ENCODE measurements around the gene CKS1B. TPM values are rescaled to one million over a fixed set of nuclear protein-coding genes. Genes with fewer than 3 reads are reported as not detected.
"Not testable (repeated sequence)": the region's sequence is repeated elsewhere in the genome, so short reads cannot be mapped to it uniquely, and the experiment has no call there.

The CKS1B gene
- total RNA-seq, 2 donors from 2014 or later: 49.5 to 76.5 TPM

DNA sequence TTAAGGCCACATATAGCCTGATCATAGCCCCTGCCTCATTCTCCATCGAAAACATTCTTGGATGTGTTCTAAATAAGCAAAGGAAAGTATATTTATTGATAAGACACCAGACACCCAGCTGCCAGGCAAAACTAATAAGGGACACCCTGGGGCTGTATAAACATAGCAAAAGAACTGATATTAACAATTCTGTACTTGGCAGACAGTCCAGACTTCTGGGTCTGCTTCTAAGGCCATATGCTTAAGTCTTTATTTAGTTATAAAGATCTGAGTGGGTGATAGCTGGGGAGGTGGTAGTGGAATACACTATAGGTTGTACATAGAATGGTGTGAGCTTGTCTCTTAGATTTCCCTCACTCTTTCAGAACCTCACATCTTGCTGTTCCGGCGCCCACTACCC lies 3.9 kb downstream of the CKS1B start:
- Histone ChIP-seq H3K4me3 (no peak overlapping the region), H3K4me1 (no peaks in the 10 kb centered on the region), H3K27me3 (no peaks in the 10 kb centered on the region), H3K9ac (ENCODE audit: low read depth in 2 of 2, low read length in 2 of 2) (no peak overlapping the region), H3K36me3 (no peaks in the 10 kb centered on the region), H3K9me3 (no peaks in the 10 kb centered on the region), H3K27ac (no peak overlapping the region)
- TF ChIP-seq, protein P1, sequence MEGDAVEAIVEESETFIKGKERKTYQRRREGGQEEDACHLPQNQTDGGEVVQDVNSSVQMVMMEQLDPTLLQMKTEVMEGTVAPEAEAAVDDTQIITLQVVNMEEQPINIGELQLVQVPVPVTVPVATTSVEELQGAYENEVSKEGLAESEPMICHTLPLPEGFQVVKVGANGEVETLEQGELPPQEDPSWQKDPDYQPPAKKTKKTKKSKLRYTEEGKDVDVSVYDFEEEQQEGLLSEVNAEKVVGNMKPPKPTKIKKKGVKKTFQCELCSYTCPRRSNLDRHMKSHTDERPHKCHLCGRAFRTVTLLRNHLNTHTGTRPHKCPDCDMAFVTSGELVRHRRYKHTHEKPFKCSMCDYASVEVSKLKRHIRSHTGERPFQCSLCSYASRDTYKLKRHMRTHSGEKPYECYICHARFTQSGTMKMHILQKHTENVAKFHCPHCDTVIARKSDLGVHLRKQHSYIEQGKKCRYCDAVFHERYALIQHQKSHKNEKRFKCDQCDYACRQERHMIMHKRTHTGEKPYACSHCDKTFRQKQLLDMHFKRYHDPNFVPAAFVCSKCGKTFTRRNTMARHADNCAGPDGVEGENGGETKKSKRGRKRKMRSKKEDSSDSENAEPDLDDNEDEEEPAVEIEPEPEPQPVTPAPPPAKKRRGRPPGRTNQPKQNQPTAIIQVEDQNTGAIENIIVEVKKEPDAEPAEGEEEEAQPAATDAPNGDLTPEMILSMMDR (IDR thresholded peaks at IDR 0.05): no peak
- intact Hi-C loops (cut with DNase I): no loop called here
- DNase-seq: no peak

DNA sequence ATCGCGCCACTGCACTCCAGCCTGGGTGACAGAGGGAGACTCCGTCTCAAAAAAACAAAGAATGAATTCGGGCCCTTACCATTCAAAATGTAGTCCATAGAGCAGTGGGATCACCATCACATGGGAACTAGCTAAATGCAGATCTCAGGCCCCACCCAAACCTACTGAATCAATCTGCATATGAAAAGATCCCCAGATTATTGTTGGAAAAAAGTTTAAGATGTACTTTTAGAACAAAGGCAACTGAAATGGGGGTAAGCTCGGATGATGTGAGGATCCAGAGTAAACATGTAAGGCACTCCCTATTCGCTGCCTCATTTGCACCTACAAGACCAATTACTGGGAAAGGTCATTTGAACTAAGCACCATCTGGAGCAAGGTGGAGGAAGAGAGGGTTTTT lies 7.9 kb downstream of the CKS1B start:
- Histone ChIP-seq H3K36me3 (no peaks in the 10 kb centered on the region), H3K27me3 (no peaks in the 10 kb centered on the region), H3K4me1 (peaks cover 5% of the 10 kb centered on the region), H3K4me3 (peak overlapping the region; percentile 78), H3K9ac (ENCODE audit: low read depth in 2 of 2, low read length in 2 of 2) (peak overlapping the region in 1 of 2 donors; percentile 97), H3K27ac (peak overlapping the region; percentile 13), H3K9me3 (no peaks in the 10 kb centered on the region)
- DNase-seq: no peak
- TF ChIP-seq, protein P1 (IDR thresholded peaks at IDR 0.05): no peak
- intact Hi-C loops (cut with DNase I): no loop called here

DNA sequence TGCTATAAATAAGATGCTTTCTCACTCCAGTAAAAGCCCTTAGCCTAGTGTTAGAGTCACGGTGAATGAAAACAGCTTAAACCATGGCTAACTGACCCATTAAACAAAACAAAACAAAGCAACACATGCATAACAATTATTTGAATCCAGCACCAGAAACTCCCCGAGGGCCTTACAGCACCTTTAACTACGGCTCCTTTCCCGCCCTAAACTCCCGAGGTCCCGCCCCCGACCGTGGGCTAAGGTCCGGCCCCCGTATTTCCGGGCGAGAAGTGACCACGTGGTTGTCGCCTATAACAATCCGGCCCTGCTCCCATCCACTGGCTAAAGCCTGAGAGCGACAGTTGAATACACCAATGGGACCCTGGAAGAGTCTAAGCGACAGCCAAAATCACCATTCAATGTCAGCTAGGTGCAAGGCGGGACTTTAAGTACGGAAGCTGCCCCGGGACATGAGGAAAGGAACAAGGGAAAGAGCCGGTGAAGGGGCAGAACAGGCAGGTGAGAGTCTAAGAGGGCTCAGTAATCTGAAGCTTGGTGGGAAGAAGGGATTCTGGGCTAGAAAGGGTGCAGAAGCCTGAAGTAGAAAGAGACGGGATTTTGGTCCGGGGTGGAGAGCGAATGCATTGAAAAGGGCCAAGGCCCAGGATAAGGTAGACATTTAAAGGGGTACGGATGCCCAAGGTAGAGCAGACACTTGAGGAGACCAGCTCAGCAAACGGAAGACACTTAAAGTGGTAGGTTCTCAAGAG lies 8.6 kb downstream of the CKS1B start, which contains the start of gene FLAD1:
TSS of gene FLAD1 (plus strand) at position 448 of the 752 bp plus-strand sequence. CDS start 351 bp downstream, outside the sequence.
- H3K27ac ChIP-seq: peak within 1 kb of the TSS; percentile 53
- peaks cover 5% of the 10 kb centered on the region for H3K4me1 ChIP-seq
- TF ChIP-seq, protein P1 (IDR thresholded peaks at IDR 0.05): no peak
- intact Hi-C loops (cut with DNase I): no loop called here
- peak within 1 kb of the TSS; percentile 78 for H3K4me3 ChIP-seq
- no peaks in the 10 kb centered on the region for H3K36me3 ChIP-seq
- H3K9me3 ChIP-seq: no peaks in the 10 kb centered on the region
- H3K27me3 ChIP-seq: no peaks in the 10 kb centered on the region
- peak; percentile 99 for DNase-seq
- H3K9ac ChIP-seq (ENCODE audit: low read depth in 2 of 2, low read length in 2 of 2): peak within 1 kb of the TSS; percentile 74 to 97

DNA sequence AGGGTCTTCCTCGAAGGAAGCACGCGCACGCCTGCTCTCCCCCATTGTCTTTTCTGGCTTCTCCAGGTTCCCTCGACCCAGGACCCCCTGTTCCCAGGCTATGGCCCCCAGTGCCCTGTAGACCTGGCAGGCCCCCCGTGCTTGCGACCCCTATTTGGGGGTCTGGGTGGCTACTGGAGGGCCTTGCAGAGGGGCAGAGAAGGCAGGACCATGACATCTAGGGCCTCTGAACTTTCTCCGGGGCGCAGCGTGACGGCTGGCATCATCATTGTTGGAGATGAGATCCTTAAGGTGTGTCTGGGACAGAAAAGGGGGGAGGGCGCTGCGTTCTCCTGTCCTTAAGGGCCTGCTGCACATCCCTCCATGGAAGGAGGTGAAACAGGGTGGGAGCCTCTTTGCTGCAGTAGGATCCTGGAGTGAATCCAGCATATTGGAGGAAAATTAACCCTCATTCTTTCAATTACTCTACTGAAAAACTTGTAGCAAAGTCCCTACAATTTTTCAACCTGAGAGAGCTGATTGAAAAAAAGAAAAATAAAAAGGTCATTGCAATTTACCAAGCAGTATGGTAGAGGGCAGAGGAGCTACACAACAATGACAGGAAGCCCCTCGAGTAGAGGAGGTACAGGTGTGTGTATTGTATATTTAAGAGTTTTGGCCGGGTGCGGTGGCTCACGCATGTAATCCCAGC lies 9.4 kb downstream of the CKS1B start:
- peak overlapping the region; percentile 78 for H3K4me3 ChIP-seq
- H3K27ac ChIP-seq: peak overlapping the region; percentile 53
- no peak for DNase-seq
- H3K27me3 ChIP-seq: no peaks in the 10 kb centered on the region
- peak overlapping the region; percentile 74 to 97 for H3K9ac ChIP-seq (ENCODE audit: low read depth in 2 of 2, low read length in 2 of 2)
- H3K4me1 ChIP-seq: peaks cover 5% of the 10 kb centered on the region
- peaks cover 7% of the 10 kb centered on the region for H3K36me3 ChIP-seq
- TF ChIP-seq, protein P1 (IDR thresholded peaks at IDR 0.05): no peak
- intact Hi-C loops (cut with DNase I): no loop called here
- H3K9me3 ChIP-seq: no peaks in the 10 kb centered on the region

DNA sequence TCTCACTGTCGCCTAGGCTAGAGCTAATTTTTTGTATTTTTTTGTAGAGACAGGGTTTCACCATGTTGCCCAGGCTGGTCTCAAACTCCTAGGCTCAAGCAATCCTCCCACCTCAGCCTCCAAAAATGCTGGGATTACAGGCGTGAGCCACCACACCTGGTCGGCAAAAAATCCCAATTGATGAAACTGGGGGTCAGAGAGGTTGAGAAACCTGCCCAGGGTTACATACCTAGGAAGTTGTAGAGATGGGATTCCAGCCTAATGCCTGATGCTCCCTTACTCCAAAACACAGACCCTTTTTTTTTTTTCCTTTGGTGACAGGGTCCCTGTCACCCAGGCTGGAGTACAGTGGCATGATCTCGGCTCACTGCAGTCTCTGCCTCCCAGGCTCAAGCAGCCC lies 12.3 kb downstream of the CKS1B start:
- intact Hi-C loops (cut with DNase I); H3K4me1 ChIP-seq; H3K36me3 ChIP-seq; DNase-seq; H3K4me3 ChIP-seq; H3K27me3 ChIP-seq; H3K27ac ChIP-seq; H3K9ac ChIP-seq (ENCODE audit: low read depth in 2 of 2, low read length in 2 of 2); H3K9me3 ChIP-seq: not testable (repeated sequence)

DNA sequence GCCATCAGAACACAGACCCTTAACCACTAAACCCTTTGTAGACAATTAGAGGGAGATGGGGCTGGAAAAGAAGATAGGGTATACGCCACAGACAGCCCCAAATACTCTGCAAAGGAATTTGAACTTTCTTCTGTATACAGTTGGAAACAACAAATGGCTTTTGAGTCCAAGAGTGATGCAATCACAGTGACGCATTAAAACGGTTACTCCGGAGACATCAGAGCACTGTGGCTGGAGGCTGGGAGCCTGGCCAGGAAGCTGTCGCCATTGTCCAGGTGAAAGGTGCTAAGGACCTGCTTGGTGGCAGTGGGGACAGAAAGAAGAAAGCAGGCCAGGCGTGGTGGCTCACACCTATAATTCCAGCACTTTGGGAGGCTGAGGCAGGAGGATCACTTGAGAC lies 12.8 kb downstream of the CKS1B start:
- Histone ChIP-seq H3K4me1 (peaks cover 5% of the 10 kb centered on the region), H3K9me3 (no peaks in the 10 kb centered on the region), H3K27me3 (no peaks in the 10 kb centered on the region), H3K27ac (no peak overlapping the region), H3K4me3 (no peak overlapping the region), H3K36me3 (peaks cover 7% of the 10 kb centered on the region), H3K9ac (ENCODE audit: low read depth in 2 of 2, low read length in 2 of 2) (no peak overlapping the region)
- TF ChIP-seq, protein P1 (IDR thresholded peaks at IDR 0.05): no peak
- intact Hi-C loops (cut with DNase I): no loop called here
- no peak for DNase-seq
